ENCODE results near the gene TNFSF13. TPM values are rescaled to one million over a fixed set of nuclear protein-coding genes. Genes with fewer than 3 reads are reported as not detected.
A peak's percentile ranks its signal among the peaks of the same experiment; 100 is the strongest.

TNFSF13 gene
- total and polyA plus RNA-seq, 5 donors from 2014 or later, result 0.41 to 1.6 (median 0.48) TPM; not detected in 1

GRCh38 chr17:7561028-7561575 lies 2.6 kb downstream of the TNFSF13 start:
- H3K4me3 ChIP-seq (ENCODE audit: low read depth, low read length), result peak overlapping the region; percentile 86
- peak overlapping the region; percentile 97 for H3K27ac ChIP-seq (ENCODE audit: insufficient read depth, low read length, poor library complexity, severe bottlenecking)
- peaks cover 16 to 50% (median 21%) of the 10 kb centered on the region in 4 donors for H3K4me1 Mint-ChIP-seq
- H3K27ac Mint-ChIP-seq, result peak overlapping the region; percentile 93 to 98 (median 95)
- H3K4me1 ChIP-seq (ENCODE audit: control insufficient read depth, insufficient read depth, low read length, poor library complexity, severe bottlenecking), result peaks cover 40% of the 10 kb centered on the region
- H3K27me3 ChIP-seq (ENCODE audit: control insufficient read depth, insufficient read depth, low read length), result no peaks in the 10 kb centered on the region
- H3K9me3 ChIP-seq (ENCODE audit: control insufficient read depth in 2 of 2, low read length in 2 of 2), result no peaks in the 10 kb centered on the region
- no peaks in the 10 kb centered on the region for H3K9me3 Mint-ChIP-seq
- peak overlapping the region; percentile 94 to 98 (median 96) for H3K4me3 Mint-ChIP-seq
- DNase-seq (peak; percentile 76 to 82 (median 76)), ATAC-seq (ENCODE audit: low read depth in 2 of 2) (peak; percentile 61 to 67)
- H3K27me3 Mint-ChIP-seq, result peaks cover 7% of the 10 kb centered on the region
- H3K36me3 Mint-ChIP-seq, result peaks cover 14% of the 10 kb centered on the region
- peaks cover 13% of the 10 kb centered on the region for H3K36me3 ChIP-seq (ENCODE audit: control insufficient read depth, insufficient read depth, low read length)

DNA sequence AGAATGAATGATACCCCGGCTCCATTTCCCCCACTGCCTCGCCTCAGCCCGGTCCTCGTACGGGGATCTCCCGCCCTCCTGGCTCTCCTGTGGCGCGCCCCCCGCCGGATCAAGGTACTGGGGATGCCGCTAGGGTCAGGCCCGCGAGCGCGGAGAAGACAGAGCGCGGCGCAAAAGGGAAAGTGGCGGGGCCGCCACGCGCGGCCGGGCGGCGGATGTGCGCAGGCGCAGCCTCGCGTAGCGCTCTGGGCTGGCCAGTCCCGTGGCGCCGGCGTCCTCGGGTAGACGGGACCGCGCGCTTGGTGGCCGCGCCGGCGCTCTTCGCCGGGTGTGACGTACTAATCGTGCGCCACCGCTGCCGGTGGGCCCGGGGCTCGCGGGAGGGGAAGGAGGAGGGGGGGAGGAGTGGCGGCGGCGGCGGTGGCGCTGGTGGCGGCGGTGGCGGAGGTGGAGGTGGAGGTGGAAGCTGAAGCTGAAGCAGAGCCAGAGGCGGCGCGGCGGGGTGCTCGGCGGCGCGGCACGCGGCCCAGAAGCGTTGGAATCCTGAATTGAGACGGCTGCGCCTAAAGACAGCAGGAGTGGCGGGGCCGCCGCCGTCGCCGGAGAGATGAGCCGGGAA lies 3.1 kb downstream of the TNFSF13 start, which contains the start of gene SENP3:
Gene SENP3, plus strand, starts transcription at position 331 of the 619 bp plus-strand sequence. CDS start 1,158 bp downstream, outside the sequence.
- Histone ChIP-seq H3K36me3 (ENCODE audit: control insufficient read depth, insufficient read depth, low read length) (peaks cover 15% of the 10 kb centered on the region), H3K4me1 (ENCODE audit: control insufficient read depth, insufficient read depth, low read length, poor library complexity, severe bottlenecking) (peaks cover 40% of the 10 kb centered on the region), H3K27ac (ENCODE audit: insufficient read depth, low read length, poor library complexity, severe bottlenecking) (peak within 1 kb of the TSS; percentile 97), H3K27me3 (ENCODE audit: control insufficient read depth, insufficient read depth, low read length) (no peaks in the 10 kb centered on the region), H3K9me3 (ENCODE audit: control insufficient read depth in 2 of 2, low read length in 2 of 2) (no peaks in the 10 kb centered on the region), H3K4me3 (ENCODE audit: low read depth, low read length) (peak within 1 kb of the TSS; percentile 86)
- H3K4me1 Mint-ChIP-seq, result peaks cover 16 to 46% (median 17%) of the 10 kb centered on the region in 4 donors
- H3K9me3 Mint-ChIP-seq, result no peaks in the 10 kb centered on the region
- ATAC-seq (ENCODE audit: low read depth in 2 of 2) (peak; percentile 82 to 83), DNase-seq (peak; percentile 90 to 93 (median 91))
- H3K36me3 Mint-ChIP-seq, result peaks cover 9% of the 10 kb centered on the region
- peaks cover 7% of the 10 kb centered on the region for H3K27me3 Mint-ChIP-seq
- H3K4me3 Mint-ChIP-seq, result peak within 1 kb of the TSS; percentile 94 to 98 (median 96)
- peak within 1 kb of the TSS; percentile 93 to 98 (median 95) for H3K27ac Mint-ChIP-seq

- Histone ChIP-seq H3K36me3 (ENCODE audit: control insufficient read depth, insufficient read depth, low read length) (peaks cover 20% of the 10 kb centered on the region), H3K4me1 (ENCODE audit: control insufficient read depth, insufficient read depth, low read length, poor library complexity, severe bottlenecking) (peaks cover 40% of the 10 kb centered on the region), H3K9me3 (ENCODE audit: control insufficient read depth in 2 of 2, low read length in 2 of 2) (no peaks in the 10 kb centered on the region), H3K27ac (ENCODE audit: insufficient read depth, low read length, poor library complexity, severe bottlenecking) (peak overlapping the region; percentile 97), H3K27me3 (ENCODE audit: control insufficient read depth, insufficient read depth, low read length) (no peaks in the 10 kb centered on the region), H3K4me3 (ENCODE audit: low read depth, low read length) (peak overlapping the region; percentile 72)
- DNase-seq (no peak), ATAC-seq (ENCODE audit: low read depth in 2 of 2) (no peak)
- Mint-ChIP-seq H3K27ac (peak overlapping the region; percentile 77 to 92 (median 84)), H3K9me3 (no peaks in the 10 kb centered on the region), H3K36me3 (peaks cover 13% of the 10 kb centered on the region), H3K4me1 (peaks cover 16 to 45% (median 18%) of the 10 kb centered on the region in 4 donors), H3K4me3 (peak overlapping the region; percentile 92 to 97 (median 94)), H3K27me3 (peaks cover 7% of the 10 kb centered on the region)
These were observed 3.7 kb downstream of the TNFSF13 start for GRCh38 chr17:7562208-7562605.

GRCh38 chr17:7563115-7563869 lies 4.7 kb downstream of the TNFSF13 start:
- Mint-ChIP-seq H3K9me3 (no peaks in the 10 kb centered on the region), H3K4me3 (peak overlapping the region; percentile 90 to 97 (median 94))
- H3K36me3 ChIP-seq (ENCODE audit: control insufficient read depth, insufficient read depth, low read length), result peaks cover 25% of the 10 kb centered on the region

DNA sequence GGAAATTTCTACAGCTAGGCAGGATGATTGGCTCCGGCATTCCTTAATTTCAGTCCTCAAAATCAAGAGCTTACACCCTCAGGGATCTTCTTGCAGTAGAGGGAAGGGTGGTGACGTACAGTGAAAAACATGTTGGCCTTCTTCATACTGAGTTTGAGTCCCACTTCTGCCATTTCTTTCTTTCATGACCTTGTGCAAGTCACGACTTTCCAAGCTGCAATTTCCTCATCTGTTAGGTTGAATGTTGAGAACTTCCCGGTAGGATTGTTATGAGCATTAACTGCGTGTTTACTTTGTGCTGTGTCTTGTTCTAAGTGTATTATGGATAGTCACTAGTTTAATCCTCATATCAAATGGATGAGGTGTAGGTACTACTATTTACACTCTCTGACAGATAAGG lies 11.0 kb downstream of the TNFSF13 start:
- peaks cover 14% of the 10 kb centered on the region for H3K4me1 ChIP-seq (ENCODE audit: control insufficient read depth, insufficient read depth, low read length, poor library complexity, severe bottlenecking)
- ATAC-seq (ENCODE audit: low read depth in 2 of 2), result no peak
- no peaks in the 10 kb centered on the region for H3K27me3 ChIP-seq (ENCODE audit: control insufficient read depth, insufficient read depth, low read length)
- peaks cover 42% of the 10 kb centered on the region for H3K36me3 ChIP-seq (ENCODE audit: control insufficient read depth, insufficient read depth, low read length)
- peak overlapping the region in 2 of 4 donors; percentile 36 to 59 for H3K4me3 Mint-ChIP-seq
- H3K27me3 Mint-ChIP-seq, result peaks cover 11% of the 10 kb centered on the region
- H3K9me3 Mint-ChIP-seq, result peaks cover 0 to 1% (median 0%) of the 10 kb centered on the region in 7 donors
- peaks cover 32% of the 10 kb centered on the region for H3K36me3 Mint-ChIP-seq
- DNase-seq, result no peak
- H3K9me3 ChIP-seq (ENCODE audit: control insufficient read depth in 2 of 2, low read length in 2 of 2), result no peaks in the 10 kb centered on the region
- peaks cover 0 to 24% (median 15%) of the 10 kb centered on the region in 4 donors for H3K4me1 Mint-ChIP-seq
- H3K27ac Mint-ChIP-seq, result peak overlapping the region in 1 of 3 donors; percentile 33
- no peak overlapping the region for H3K4me3 ChIP-seq (ENCODE audit: low read depth, low read length)
- H3K27ac ChIP-seq (ENCODE audit: insufficient read depth, low read length, poor library complexity, severe bottlenecking), result no peak overlapping the region

More at GRCh38 chr17:7563115-7563869, 4.7 kb downstream of the TNFSF13 start:
- DNase-seq (no peak), ATAC-seq (ENCODE audit: low read depth in 2 of 2) (no peak)
- no peaks in the 10 kb centered on the region for H3K27me3 ChIP-seq (ENCODE audit: control insufficient read depth, insufficient read depth, low read length)
- peaks cover 38% of the 10 kb centered on the region for H3K4me1 ChIP-seq (ENCODE audit: control insufficient read depth, insufficient read depth, low read length, poor library complexity, severe bottlenecking)
- H3K4me3 ChIP-seq (ENCODE audit: low read depth, low read length), result no peak overlapping the region
- peak overlapping the region in 1 of 3 donors; percentile 92 for H3K27ac Mint-ChIP-seq
- peaks cover 7% of the 10 kb centered on the region for H3K27me3 Mint-ChIP-seq
- H3K9me3 ChIP-seq (ENCODE audit: control insufficient read depth in 2 of 2, low read length in 2 of 2), result no peaks in the 10 kb centered on the region
- H3K36me3 Mint-ChIP-seq, result peaks cover 13% of the 10 kb centered on the region
- peak overlapping the region; percentile 97 for H3K27ac ChIP-seq (ENCODE audit: insufficient read depth, low read length, poor library complexity, severe bottlenecking)
- peaks cover 16 to 46% (median 19%) of the 10 kb centered on the region in 4 donors for H3K4me1 Mint-ChIP-seq

DNA sequence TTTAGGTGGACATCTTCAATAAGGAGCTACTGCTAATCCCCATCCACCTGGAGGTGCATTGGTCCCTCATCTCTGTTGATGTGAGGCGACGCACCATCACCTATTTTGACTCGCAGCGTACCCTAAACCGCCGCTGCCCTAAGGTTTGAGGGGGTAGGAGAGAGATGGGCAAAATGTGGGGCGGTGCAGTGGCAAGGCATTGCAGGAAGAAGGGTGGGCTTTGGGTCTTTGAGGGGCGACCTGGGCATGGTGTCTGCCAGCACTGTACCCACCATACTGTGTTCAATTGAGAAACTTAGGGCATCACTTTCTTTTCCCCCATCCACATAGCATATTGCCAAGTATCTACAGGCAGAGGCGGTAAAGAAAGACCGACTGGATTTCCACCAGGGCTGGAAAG lies 11.8 kb downstream of the TNFSF13 start:
- peak overlapping the region in 1 of 4 donors; percentile 12 for H3K4me3 Mint-ChIP-seq
- peaks cover 11% of the 10 kb centered on the region for H3K27me3 Mint-ChIP-seq
- peaks cover 0 to 32% (median 20%) of the 10 kb centered on the region in 4 donors for H3K4me1 Mint-ChIP-seq
- H3K9me3 ChIP-seq (ENCODE audit: control insufficient read depth in 2 of 2, low read length in 2 of 2), result no peaks in the 10 kb centered on the region
- H3K27me3 ChIP-seq (ENCODE audit: control insufficient read depth, insufficient read depth, low read length), result no peaks in the 10 kb centered on the region
- peaks cover 21% of the 10 kb centered on the region for H3K4me1 ChIP-seq (ENCODE audit: control insufficient read depth, insufficient read depth, low read length, poor library complexity, severe bottlenecking)
- peak overlapping the region; percentile 33 to 86 (median 69) for H3K27ac Mint-ChIP-seq
- no peak overlapping the region for H3K27ac ChIP-seq (ENCODE audit: insufficient read depth, low read length, poor library complexity, severe bottlenecking)
- peaks cover 37% of the 10 kb centered on the region for H3K36me3 Mint-ChIP-seq
- no peak overlapping the region for H3K4me3 ChIP-seq (ENCODE audit: low read depth, low read length)
- H3K9me3 Mint-ChIP-seq, result peaks cover 0 to 1% (median 0%) of the 10 kb centered on the region in 7 donors
- peaks cover 42% of the 10 kb centered on the region for H3K36me3 ChIP-seq (ENCODE audit: control insufficient read depth, insufficient read depth, low read length)
- DNase-seq (no peak), ATAC-seq (ENCODE audit: low read depth in 2 of 2) (no peak)

- H3K36me3 Mint-ChIP-seq, result peaks cover 47% of the 10 kb centered on the region
- DNase-seq, result peak in 1 of 3 donors; percentile 99
- peaks cover 50% of the 10 kb centered on the region for H3K36me3 ChIP-seq (ENCODE audit: control insufficient read depth, insufficient read depth, low read length)
These were observed 13.7 kb downstream of the TNFSF13 start for GRCh38 chr17:7572338-7572587.

More at GRCh38 chr17:7572338-7572587, 13.7 kb downstream of the TNFSF13 start:
- peak overlapping the region; percentile 95 for H3K4me3 ChIP-seq (ENCODE audit: low read depth, low read length)
- no peaks in the 10 kb centered on the region for H3K27me3 ChIP-seq (ENCODE audit: control insufficient read depth, insufficient read depth, low read length)
- Mint-ChIP-seq H3K9me3 (peaks cover 0 to 1% (median 0%) of the 10 kb centered on the region in 7 donors), H3K27me3 (peaks cover 11% of the 10 kb centered on the region), H3K4me1 (peaks cover 0 to 51% (median 26%) of the 10 kb centered on the region in 4 donors), H3K4me3 (peak overlapping the region; percentile 96 to 99 (median 98)), H3K27ac (peak overlapping the region; percentile 97 to 100 (median 99))
- H3K4me1 ChIP-seq (ENCODE audit: control insufficient read depth, insufficient read depth, low read length, poor library complexity, severe bottlenecking), result peaks cover 24% of the 10 kb centered on the region
- peak overlapping the region; percentile 90 for H3K27ac ChIP-seq (ENCODE audit: insufficient read depth, low read length, poor library complexity, severe bottlenecking)
- ATAC-seq (ENCODE audit: low read depth in 2 of 2), result peak; percentile 87 to 88
- no peaks in the 10 kb centered on the region for H3K9me3 ChIP-seq (ENCODE audit: control insufficient read depth in 2 of 2, low read length in 2 of 2)

All from CD4-positive, CD25-positive, alpha-beta regulatory T cell (primary cell).